AG09309 (cell line): Measurements from ENCODE around the gene CARHSP1.
"Not testable (repeated sequence)": the region's sequence is repeated elsewhere in the genome, so short reads cannot be mapped to it uniquely, and the experiment has no call there.

Experiments
- DNase-seq: peaks from one replicate; pipeline ENCODE4 v3.0.0-alpha.2; 2010; ENCODE audit warnings: low read depth
- H3K4me3 ChIP-seq: 2 replicates; pipeline ENCODE4 v1.5.1; 2011; ENCODE audit warnings: mild to moderate bottlenecking, low read depth, low read length, moderate library complexity; ENCODE audit not compliant: control insufficient read depth
- TF ChIP-seq, protein P1 (sequence below): IDR thresholded peaks from 2 replicates; pipeline ENCODE4 v1.5.1; 2011; ENCODE audit warnings: mild to moderate bottlenecking, low read depth, low read length, inconsistent platforms; ENCODE audit not compliant: insufficient read depth, control insufficient read depth; ENCODE audit errors: missing control alignments

CARHSP1 gene

DNA sequence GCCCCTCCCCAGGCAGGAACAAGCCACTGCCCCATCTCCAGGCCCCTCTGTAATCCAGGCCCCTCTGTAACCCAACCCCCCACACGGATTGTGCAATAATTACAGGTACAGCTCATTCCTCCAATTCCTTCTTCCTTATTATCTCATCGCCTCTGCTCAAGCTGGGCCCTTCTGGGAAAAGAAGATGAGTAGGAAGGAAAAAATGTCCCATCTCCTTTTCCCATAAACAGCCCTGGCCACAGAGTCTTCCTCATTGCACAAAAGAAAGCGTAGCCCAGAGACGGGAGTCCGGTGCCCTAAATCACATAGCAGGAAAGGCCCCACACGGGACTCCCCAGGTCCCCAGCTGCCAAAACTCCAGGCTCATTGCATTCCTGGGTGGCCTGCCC is 9.7 kb upstream of the CARHSP1 start:
- H3K4me3 ChIP-seq: no peak overlapping the region
- TF ChIP-seq, protein P1, sequence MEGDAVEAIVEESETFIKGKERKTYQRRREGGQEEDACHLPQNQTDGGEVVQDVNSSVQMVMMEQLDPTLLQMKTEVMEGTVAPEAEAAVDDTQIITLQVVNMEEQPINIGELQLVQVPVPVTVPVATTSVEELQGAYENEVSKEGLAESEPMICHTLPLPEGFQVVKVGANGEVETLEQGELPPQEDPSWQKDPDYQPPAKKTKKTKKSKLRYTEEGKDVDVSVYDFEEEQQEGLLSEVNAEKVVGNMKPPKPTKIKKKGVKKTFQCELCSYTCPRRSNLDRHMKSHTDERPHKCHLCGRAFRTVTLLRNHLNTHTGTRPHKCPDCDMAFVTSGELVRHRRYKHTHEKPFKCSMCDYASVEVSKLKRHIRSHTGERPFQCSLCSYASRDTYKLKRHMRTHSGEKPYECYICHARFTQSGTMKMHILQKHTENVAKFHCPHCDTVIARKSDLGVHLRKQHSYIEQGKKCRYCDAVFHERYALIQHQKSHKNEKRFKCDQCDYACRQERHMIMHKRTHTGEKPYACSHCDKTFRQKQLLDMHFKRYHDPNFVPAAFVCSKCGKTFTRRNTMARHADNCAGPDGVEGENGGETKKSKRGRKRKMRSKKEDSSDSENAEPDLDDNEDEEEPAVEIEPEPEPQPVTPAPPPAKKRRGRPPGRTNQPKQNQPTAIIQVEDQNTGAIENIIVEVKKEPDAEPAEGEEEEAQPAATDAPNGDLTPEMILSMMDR: no peak
- peak; percentile 58 for DNase-seq

GRCh38 chr16:8877894-8878522 is 9.2 kb upstream of the CARHSP1 start:
- TF ChIP-seq, protein P1: no peak
- DNase-seq: no peak
- no peak overlapping the region for H3K4me3 ChIP-seq

DNA sequence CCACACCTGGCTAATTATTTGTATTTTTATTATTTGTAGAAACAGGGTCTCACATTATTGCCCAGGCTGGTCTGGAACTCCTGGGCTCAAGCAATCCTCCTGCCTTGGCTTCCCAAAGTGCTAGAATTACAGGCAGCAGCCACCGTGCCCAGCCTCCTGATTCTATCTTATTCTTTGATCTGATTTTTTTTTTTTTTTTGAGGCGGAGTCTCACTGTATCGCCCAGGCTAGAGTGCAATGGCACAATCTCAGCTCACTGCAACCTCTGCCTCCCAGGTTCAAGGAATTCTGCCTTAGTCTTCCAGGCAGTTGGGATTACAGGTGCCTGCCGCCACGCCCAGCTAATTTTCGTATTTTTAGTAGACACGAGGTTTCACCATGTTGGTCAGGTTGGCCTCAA is 6.5 kb upstream of the CARHSP1 start:
- H3K4me3 ChIP-seq, DNase-seq: not testable (repeated sequence)

GRCh38 chr16:8874388-8874787 is 5.6 kb upstream of the CARHSP1 start:
- TF ChIP-seq, protein P1: no peak
- H3K4me3 ChIP-seq: no peak overlapping the region
- DNase-seq: no peak

DNA sequence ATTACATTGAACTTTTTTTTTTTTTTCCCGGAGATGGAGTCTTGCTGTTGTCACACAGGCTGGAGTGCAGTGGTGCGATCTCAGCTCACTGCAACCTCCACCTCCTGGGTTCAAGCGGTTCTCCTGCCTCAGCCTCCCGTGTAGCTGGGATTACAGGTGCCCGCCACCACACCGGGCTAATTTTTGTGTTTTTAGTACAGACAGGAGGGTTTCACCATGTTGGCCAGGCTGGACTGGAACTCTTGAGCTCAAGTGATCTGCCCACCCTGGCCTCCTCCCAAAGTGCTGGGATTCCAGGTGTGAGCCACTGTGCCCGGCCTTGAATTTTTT is 5.0 kb upstream of the CARHSP1 start:
- not testable (repeated sequence) for DNase-seq, H3K4me3 ChIP-seq

GRCh38 chr16:8872967-8873865 is 4.4 kb upstream of the CARHSP1 start:
- no peak overlapping the region for H3K4me3 ChIP-seq
- DNase-seq: no peak
- TF ChIP-seq, protein P1: peak; percentile 5

- no peak for DNase-seq
- TF ChIP-seq, protein P1: no peak
- no peak overlapping the region for H3K4me3 ChIP-seq
These were observed 3.3 kb upstream of the CARHSP1 start for GRCh38 chr16:8872071-8872470.

- not testable (repeated sequence) for DNase-seq, H3K4me3 ChIP-seq
These were observed 1.1 kb upstream of the CARHSP1 start for GRCh38 chr16:8869988-8870241.
